ENCODE results near the gene PER1.

Gene PER1, protein sequence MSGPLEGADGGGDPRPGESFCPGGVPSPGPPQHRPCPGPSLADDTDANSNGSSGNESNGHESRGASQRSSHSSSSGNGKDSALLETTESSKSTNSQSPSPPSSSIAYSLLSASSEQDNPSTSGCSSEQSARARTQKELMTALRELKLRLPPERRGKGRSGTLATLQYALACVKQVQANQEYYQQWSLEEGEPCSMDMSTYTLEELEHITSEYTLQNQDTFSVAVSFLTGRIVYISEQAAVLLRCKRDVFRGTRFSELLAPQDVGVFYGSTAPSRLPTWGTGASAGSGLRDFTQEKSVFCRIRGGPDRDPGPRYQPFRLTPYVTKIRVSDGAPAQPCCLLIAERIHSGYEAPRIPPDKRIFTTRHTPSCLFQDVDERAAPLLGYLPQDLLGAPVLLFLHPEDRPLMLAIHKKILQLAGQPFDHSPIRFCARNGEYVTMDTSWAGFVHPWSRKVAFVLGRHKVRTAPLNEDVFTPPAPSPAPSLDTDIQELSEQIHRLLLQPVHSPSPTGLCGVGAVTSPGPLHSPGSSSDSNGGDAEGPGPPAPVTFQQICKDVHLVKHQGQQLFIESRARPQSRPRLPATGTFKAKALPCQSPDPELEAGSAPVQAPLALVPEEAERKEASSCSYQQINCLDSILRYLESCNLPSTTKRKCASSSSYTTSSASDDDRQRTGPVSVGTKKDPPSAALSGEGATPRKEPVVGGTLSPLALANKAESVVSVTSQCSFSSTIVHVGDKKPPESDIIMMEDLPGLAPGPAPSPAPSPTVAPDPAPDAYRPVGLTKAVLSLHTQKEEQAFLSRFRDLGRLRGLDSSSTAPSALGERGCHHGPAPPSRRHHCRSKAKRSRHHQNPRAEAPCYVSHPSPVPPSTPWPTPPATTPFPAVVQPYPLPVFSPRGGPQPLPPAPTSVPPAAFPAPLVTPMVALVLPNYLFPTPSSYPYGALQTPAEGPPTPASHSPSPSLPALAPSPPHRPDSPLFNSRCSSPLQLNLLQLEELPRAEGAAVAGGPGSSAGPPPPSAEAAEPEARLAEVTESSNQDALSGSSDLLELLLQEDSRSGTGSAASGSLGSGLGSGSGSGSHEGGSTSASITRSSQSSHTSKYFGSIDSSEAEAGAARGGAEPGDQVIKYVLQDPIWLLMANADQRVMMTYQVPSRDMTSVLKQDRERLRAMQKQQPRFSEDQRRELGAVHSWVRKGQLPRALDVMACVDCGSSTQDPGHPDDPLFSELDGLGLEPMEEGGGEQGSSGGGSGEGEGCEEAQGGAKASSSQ (N-terminal part only)

GRCh38 chr17:8152112-8152775 is at the start of gene PER1:
TSS of gene PER1 (minus strand) at chr17:8152404. CDS start at chr17:8150706, 1,698 bp downstream.
- DNase-seq = peak; percentile 93
- in situ Hi-C loops (cut with MboI; ENCODE audit: low pct_unique_long_range_greater_than_20kb, low sequenced_read_pairs) = no loop called here

GRCh38 chr17:8192070-8192815 is 40.0 kb upstream of the PER1 start:
- in situ Hi-C loops (cut with MboI; ENCODE audit: low pct_unique_long_range_greater_than_20kb, low sequenced_read_pairs) = no loop called here
- DNase-seq = peak; percentile 53

- no peak for DNase-seq
- in situ Hi-C loops (cut with MboI; ENCODE audit: low pct_unique_long_range_greater_than_20kb, low sequenced_read_pairs) = no loop called here
Observed at GRCh38 chr17:8190506-8190905, 38.3 kb upstream of the PER1 start.

- in situ Hi-C loops (cut with MboI; ENCODE audit: low pct_unique_long_range_greater_than_20kb, low sequenced_read_pairs) = no loop called here
- DNase-seq = peak; percentile 98
Observed at GRCh38 chr17:8189711-8190477, 37.7 kb upstream of the PER1 start, which contains the start of gene BORCS6. TSS of gene BORCS6 (minus strand) at chr17:8190180. CDS start at chr17:8190140, 40 bp downstream.

GRCh38 chr17:8189041-8189710 is 37.0 kb upstream of the PER1 start:
- in situ Hi-C loops (cut with MboI; ENCODE audit: low pct_unique_long_range_greater_than_20kb, low sequenced_read_pairs) = no loop called here
- DNase-seq = no peak

DNA sequence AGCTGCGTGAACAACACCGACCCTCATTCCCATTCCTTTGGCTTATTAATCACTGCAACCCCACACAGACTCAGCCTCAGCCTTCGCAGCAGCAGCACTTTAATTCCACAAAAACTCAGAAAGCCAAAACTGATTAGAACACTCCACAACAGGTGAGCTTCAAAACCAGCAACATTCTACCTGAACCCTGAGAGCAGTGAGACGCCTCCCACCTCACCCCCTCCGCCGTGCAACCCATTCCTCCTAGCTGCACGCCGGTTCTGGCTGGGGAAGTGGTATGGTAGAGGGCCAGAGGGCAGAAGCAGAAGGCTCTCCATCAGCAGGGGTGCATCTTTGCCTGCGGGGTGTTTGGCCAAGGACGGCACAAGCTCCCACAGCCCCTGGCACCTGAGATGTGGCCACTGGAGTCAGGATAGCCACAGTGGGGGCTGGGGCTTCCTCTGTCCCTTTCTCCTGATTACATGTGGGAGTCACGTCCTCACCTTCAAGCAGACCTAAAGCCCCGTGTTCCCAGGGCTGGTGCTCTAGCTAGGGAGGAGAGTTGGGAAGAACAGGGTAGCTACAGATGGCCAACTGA is 36.1 kb upstream of the PER1 start:
- in situ Hi-C loops (cut with MboI; ENCODE audit: low pct_unique_long_range_greater_than_20kb, low sequenced_read_pairs) = no loop called here
- DNase-seq = no peak

GRCh38 chr17:8187517-8188262 is 35.5 kb upstream of the PER1 start:
- in situ Hi-C loops (cut with MboI; ENCODE audit: low pct_unique_long_range_greater_than_20kb, low sequenced_read_pairs) = no loop called here

DNA sequence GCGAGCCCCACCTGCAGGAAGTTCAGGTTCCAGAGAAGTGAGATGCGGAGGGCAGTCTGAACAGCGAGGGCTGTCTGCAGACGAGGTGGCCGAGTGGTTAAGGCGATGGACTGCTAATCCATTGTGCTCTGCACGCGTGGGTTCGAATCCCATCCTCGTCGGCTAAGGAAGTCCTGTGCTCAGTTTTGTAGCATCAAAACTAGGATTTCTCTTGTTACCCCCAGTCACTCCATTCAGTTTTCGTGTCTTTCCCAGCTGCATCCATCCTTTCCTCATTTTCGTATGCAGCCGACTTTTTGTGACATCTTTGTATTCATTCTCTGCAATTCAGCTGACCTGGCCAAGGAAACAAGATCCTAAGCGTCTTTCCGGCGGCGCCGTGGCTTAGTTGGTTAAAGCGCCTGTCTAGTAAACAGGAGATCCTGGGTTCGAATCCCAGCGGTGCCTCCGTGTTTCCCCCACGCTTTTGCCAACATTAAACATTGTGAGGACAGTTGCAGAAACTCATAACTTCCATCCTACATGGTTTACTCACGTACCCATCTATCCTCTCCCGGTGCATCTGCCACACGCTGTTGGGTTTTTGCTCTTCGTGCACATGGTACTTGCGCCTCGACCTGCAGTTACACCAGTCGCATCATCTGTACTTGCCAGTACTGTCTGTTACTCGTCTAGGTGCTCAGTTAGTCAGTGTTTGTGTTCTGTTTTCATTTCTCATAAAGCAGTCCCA is 34.7 kb upstream of the PER1 start:
- peak; percentile 96 for DNase-seq
- in situ Hi-C loops (cut with MboI; ENCODE audit: low pct_unique_long_range_greater_than_20kb, low sequenced_read_pairs) = no loop called here

More at GRCh38 chr17:8187517-8188262, 35.5 kb upstream of the PER1 start:
- DNase-seq = peak; percentile 99

GRCh38 chr17:8186446-8186786 is 34.2 kb upstream of the PER1 start:
- DNase-seq = no peak
- in situ Hi-C loops (cut with MboI; ENCODE audit: low pct_unique_long_range_greater_than_20kb, low sequenced_read_pairs) = no loop called here

DNA sequence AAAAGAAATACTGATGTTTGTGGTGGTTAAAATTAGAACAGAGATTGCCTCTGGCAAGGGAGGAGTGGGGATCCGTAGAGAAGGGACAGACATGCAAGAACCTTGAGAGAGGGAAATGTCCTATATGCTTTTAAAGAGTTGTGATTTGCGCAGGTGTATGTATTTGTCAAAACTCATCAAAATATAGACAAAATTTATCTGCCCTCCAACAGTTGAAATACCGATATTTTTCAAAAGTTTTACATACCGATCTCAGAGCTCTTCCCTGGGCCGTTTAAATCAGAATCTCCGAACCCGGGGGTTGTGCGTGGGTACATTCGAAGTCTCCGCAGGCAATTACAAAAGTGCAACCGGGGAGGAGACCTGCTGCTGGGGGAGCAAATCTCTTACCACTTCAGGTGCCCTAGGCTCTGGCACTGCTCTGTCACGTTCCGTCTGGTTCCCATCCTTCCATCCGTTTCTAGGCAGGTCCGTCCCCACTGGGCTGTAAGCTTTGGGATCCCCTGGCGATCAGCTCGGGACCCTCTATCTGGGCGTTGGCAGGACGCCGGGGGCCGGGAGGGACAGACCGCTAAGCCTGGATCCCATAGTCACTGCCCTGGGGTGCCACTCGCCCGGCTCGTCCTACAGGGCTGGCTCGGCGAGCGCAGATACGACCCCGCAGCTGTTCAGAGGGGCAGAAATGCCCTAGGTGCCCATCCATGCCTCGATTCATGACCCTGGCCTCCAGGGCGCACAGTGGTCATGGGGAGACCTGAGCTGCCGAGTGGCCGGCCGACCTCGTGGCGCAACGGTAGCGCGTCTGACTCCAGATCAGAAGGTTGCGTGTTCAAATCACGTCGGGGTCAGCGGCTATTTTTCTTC is 33.6 kb upstream of the PER1 start:
- peak; percentile 91 for DNase-seq
- in situ Hi-C loops (cut with MboI; ENCODE audit: low pct_unique_long_range_greater_than_20kb, low sequenced_read_pairs) = no loop called here

DNA sequence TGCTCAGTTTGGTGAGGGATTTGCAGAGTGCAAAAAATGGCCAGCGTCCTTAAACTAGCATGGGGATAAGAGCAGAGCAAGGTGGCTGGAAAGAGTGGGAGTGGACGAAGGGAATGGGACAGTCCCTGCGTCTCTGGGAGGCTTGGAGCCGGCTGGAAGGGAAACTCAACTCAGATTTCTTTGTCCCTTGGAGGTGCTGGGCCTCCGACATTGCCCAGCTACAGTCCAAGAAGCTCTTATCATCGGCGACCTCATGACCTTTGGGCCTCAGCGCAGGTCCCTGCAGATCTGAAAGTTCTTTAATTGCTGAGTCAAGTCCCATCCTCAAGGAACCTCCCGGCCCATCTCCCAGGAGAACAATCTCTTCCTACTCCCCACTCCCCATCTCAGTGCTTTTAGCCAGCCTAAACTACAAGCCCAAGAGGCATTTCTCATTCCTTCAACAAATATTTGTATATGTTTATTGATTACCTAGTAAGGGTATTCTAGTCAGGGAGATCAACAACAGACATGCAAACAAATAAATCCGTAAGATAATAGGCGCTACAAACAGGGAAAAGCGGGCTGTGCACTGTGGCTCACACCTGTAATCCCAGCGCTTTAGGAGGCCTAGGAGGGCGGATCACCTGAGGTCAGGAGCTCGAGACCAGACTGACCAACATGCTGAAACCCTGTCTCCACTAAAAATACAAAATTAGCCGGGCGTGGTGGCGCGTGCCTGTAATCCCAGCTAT is 25.0 kb upstream of the PER1 start:
- DNase-seq = no peak
- in situ Hi-C loops (cut with MboI; ENCODE audit: low pct_unique_long_range_greater_than_20kb, low sequenced_read_pairs) = no loop called here

DNA sequence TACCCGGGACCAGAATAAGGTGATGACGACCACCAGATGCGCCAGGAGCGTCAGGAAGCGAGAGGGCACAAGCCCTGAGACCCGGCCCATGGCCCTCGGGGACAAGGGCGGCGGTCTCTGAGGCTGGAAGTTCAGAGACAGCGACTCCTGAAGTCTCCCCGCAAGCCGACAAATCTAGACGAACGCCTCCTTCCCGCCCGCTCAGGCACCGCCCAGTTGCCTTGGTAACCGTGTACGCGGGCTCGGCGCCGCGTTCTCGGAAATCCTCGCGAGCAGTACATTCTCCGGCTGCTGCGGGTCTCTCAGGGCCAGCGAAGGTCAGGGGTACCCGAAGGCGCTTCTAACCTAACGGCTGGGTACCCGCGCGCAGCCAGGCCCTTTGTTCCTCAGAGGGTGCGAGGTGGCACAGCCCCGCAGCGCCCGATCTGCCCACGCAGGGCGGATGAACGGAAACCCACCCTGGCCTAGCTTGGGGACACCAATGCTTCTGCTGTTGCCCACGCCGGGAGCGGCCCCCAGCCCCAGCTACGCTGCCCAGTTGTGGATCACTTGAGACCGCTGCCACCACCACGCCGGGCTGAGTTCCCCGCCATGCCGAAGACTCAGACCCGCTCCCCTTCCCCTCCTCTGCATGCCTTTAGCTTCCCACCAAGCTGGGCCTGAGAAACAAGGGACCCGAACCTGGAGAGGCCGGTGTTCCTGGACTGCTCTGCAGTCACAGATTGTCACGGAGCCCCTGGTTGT is 24.2 kb upstream of the PER1 start, which contains the start of gene TMEM107:
TMEM107 (minus strand) TSS at position 184 of the 744 bp plus-strand sequence; CDS start at position 90, 94 bp downstream.
- DNase-seq = peak; percentile 90
- in situ Hi-C loops (cut with MboI; ENCODE audit: low pct_unique_long_range_greater_than_20kb, low sequenced_read_pairs) = no loop called here

DNA sequence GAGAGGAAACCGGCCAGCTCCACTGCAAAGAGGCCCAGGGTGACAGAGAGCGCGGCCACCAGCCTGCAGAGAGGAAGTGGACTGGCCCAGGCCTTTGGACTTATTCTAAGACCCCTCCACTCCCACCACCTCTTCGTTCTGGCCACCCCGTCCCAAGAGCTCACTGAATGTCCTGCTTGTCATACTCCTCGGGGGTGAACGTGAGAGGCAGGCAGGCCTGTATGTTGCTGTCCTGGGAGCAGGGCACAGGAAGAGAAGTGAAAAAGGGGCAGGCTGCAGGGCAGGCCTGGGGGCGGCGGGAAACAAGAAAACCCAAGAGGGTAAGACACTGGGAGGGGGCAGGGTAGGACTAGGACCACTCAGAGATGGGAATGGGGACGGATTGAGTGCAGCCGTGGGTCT is 23.6 kb upstream of the PER1 start:
- no peak for DNase-seq
- in situ Hi-C loops (cut with MboI; ENCODE audit: low pct_unique_long_range_greater_than_20kb, low sequenced_read_pairs) = no loop called here
